Stomach smooth muscle (tissue), 2 donors: Measurements from ENCODE around the gene PIK3CD.

Experiments
- H3K27ac ChIP-seq: one replicate; pipeline ENCODE4 v1.7.0; 2013; ENCODE audit warnings: mild to moderate bottlenecking, low read length, inconsistent platforms
- H3K27me3 ChIP-seq, 2 donors: one replicate each; pipeline ENCODE4 v1.7.0; 2013; ENCODE audit warnings: low read length in 2 of 2; ENCODE audit not compliant: insufficient read depth in 2 of 2, control insufficient read depth in 1 of 2
- H3K36me3 ChIP-seq, 2 donors: one replicate each; pipeline ENCODE4 v1.7.0; 2013; ENCODE audit warnings: low read length in 2 of 2; ENCODE audit not compliant: control insufficient read depth in 2 of 2, insufficient read depth in 2 of 2
- H3K4me1 ChIP-seq: one replicate; pipeline ENCODE4 v1.7.0; 2013; ENCODE audit warnings: low read length; ENCODE audit not compliant: control insufficient read depth, insufficient read depth
- H3K4me3 ChIP-seq, 2 donors: one replicate each; pipeline ENCODE4 v1.7.0; 2013; ENCODE audit warnings: low read length in 2 of 2
- H3K9ac ChIP-seq, 2 donors: one replicate each; pipeline ENCODE4 v1.7.0; 2013; ENCODE audit warnings: low read length in 2 of 2, mild to moderate bottlenecking in 1 of 2
- H3K9me3 ChIP-seq, 2 donors: one replicate each; pipeline ENCODE4 v1.7.0; 2013; ENCODE audit warnings: low read length in 2 of 2; ENCODE audit not compliant: control insufficient read depth in 2 of 2
- donor health status: healthy.
- donor health status: Pancreatic carcinoma.

PIK3CD gene

DNA sequence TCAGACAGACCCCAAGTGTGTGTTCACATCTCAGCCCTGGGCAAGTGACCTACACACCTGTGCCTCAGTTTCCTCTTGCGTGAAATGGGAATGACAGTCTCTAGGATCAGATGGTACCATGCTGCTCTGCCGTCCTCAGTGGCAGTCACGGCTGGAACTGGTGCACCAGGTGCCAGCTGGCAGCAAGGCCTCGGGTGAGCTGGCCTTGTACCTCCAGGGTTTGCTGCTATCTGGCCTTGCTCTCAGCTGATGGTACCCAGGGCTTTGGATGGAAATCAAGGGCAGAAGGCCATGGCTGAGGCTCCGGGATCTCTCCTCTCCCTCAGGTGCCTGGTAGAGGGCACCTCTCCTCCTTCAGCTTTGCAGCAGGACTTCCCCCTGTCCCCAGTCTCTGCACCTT, 41.5 kb upstream of the PIK3CD start:
- Histone ChIP-seq H3K27ac (no peak overlapping the region), H3K9ac (no peak overlapping the region), H3K4me1 (no peaks in the 10 kb centered on the region), H3K4me3 (no peak overlapping the region), H3K36me3 (peaks cover 10 to 18% of the 10 kb centered on the region in 2 donors), H3K9me3 (no peaks in the 10 kb centered on the region), H3K27me3 (no peaks in the 10 kb centered on the region)

GRCh38 chr1:9610548-9610947, 41.0 kb upstream of the PIK3CD start:
- Histone ChIP-seq H3K4me3 (no peak overlapping the region), H3K9ac (no peak overlapping the region), H3K9me3 (no peaks in the 10 kb centered on the region), H3K27me3 (no peaks in the 10 kb centered on the region), H3K27ac (no peak overlapping the region), H3K36me3 (peaks cover 10 to 18% of the 10 kb centered on the region in 2 donors), H3K4me1 (no peaks in the 10 kb centered on the region)

GRCh38 chr1:9611716-9612115, 39.8 kb upstream of the PIK3CD start:
- Histone ChIP-seq H3K36me3 (peaks cover 10 to 18% of the 10 kb centered on the region in 2 donors), H3K4me3 (no peak overlapping the region), H3K27ac (no peak overlapping the region), H3K9me3 (no peaks in the 10 kb centered on the region), H3K27me3 (no peaks in the 10 kb centered on the region), H3K9ac (no peak overlapping the region), H3K4me1 (no peaks in the 10 kb centered on the region)

DNA sequence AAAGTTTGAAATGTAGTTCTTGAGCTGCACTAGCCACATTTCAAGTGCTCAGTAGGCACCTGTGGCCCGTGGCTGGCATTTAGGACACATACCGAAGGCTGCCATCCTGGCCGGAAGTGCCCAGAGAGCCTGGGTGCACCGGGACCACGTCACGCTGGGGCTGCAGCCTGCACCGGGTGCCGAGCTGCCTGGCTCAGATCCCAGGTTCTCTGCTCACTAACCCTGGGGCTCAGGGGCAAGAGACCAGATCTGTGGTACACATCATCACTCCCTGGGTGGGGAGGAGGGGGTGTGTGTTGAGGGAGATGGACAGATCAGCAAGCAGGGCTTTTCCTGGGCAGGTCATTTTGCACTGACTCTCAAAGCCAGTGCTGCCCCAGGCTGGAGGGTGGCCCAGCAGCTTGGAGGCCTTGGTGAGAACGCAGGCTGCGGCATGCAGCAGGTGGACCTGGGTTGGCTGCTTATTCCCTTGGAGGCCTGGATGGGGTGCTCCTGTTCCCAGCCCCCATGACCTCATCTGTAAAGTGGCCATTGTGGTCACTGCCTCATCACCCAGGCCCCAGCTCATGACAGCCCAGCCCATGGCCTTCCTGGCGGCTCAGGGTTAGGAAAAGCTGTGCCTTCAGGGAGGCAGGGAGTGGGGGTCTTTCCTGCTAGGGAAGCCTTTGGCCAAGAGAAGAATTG, 39.2 kb upstream of the PIK3CD start:
- no peak overlapping the region for H3K4me3 ChIP-seq
- no peaks in the 10 kb centered on the region for H3K4me1 ChIP-seq
- no peaks in the 10 kb centered on the region for H3K27me3 ChIP-seq
- no peak overlapping the region for H3K9ac ChIP-seq
- H3K36me3 ChIP-seq = peaks cover 10 to 18% of the 10 kb centered on the region in 2 donors
- no peak overlapping the region for H3K27ac ChIP-seq
- H3K9me3 ChIP-seq = no peaks in the 10 kb centered on the region

DNA sequence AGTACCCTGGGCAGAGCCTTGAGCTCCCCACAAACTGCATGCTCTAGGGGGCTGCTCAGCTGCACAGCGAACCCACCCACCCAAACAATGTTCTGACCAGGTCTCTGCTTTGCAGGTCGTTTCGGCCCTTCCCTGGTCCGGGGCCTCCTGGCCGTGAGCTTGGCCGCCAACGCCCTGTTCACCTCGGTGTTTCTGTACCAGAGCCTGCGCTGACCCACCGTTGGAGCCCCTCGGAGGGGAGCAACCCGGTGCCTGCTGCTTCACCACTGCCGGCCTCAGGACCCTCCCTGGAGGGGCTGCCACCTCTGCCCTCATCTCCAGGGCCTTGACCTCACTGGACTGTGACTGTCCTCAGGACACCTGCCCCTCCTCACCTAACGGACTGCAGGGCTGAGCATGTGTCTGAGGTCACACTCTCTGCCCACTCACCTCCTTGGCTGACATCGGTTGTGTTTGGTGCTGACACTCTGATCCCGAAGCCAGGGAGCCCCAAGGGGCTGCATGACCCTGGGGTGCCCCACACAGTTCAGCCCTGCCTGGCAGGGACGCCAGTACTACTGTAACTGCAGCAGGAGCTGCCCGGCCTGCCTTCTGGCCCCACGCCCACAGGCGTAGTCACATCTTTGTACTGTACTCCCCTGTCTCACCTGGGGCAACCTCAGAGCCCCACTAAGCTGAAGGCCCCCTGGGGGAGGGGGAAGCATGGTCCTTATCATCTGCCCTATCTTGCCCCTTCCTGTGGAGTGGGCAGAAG, 38.5 kb upstream of the PIK3CD start:
- Histone ChIP-seq H3K36me3 (peaks cover 10 to 16% of the 10 kb centered on the region in 2 donors), H3K4me3 (no peak overlapping the region), H3K9me3 (no peaks in the 10 kb centered on the region), H3K27ac (no peak overlapping the region), H3K9ac (no peak overlapping the region), H3K4me1 (no peaks in the 10 kb centered on the region), H3K27me3 (peaks cover 0 to 3% of the 10 kb centered on the region in 2 donors)

DNA sequence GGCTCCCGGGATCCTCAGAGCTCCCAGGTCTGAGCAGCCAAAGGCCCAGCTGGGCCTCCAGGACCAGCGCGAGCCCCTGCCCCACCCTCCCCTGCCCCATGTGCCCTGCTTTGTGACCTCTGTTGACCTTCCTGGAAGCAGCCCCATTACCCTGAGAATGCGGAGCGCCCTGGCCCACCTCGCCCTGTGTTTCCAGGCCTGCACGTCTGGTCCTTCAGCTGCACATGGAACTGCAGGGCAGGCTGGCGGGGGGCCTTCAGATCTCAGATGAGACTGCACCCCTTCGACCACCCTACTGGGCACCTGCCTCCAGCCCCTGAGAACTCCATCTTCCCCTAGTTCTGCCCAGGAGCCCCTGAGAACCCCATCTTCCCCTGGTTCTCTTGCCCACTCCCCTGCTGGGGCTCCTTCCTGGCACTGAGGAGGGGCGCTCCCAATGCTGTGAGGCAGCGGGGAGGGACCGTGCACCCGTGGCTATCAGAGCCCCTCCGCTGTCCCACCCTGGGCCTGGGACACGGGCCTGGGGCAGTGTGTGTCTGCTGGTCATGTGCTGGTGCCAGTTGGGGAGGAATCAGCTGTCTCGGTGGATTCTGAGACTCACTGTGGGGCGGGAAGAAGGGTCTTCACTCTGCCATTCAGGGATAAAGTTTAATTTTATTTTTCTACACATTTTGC, 37.8 kb upstream of the PIK3CD start:
- H3K9ac ChIP-seq = no peak overlapping the region
- H3K27me3 ChIP-seq = peaks cover 2 to 3% of the 10 kb centered on the region in 2 donors
- no peaks in the 10 kb centered on the region for H3K9me3 ChIP-seq
- H3K4me3 ChIP-seq = no peak overlapping the region
- H3K36me3 ChIP-seq = peaks cover 10 to 16% of the 10 kb centered on the region in 2 donors
- H3K4me1 ChIP-seq = no peaks in the 10 kb centered on the region
- H3K27ac ChIP-seq = no peak overlapping the region

DNA sequence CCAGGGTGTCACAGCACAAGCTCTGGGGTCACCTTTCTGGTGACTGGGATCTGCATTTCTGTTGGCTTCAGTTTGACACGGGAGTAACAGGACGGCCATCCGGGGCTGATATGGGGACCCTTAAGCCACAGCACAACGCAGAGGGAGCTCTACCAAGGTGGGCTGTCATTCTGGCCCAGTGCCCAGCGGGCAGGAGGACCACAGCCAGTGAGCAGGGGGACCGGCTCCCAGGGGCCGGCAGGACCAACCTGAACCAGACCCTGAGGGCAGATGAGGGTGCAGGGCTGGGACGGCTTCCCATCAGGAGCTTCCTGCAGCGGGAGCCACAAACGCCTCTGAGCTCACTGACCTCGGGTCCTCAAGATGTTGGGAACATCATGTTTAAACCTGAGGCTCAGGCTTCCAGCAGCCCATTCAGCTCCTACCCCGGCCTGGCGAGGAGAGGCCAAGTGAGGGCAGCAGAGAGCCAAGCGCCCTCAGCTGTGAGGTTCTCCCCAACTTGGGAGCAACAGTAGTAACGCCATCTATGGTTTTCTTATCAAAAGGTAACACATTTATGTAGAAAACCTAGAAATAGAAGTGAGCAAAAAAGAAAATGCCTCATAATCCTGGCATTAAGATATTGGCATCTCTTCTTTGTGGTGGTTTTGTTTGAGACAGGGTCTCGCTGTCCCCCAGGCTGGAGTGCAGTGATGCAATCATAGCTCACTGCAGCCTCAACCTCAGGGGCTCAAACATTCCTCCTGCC, 36.0 kb upstream of the PIK3CD start:
- H3K27ac ChIP-seq = no peak overlapping the region
- peaks cover 0 to 6% of the 10 kb centered on the region in 2 donors for H3K36me3 ChIP-seq
- no peak overlapping the region for H3K9ac ChIP-seq
- H3K9me3 ChIP-seq = no peaks in the 10 kb centered on the region
- H3K4me1 ChIP-seq = no peaks in the 10 kb centered on the region
- peaks cover 5 to 8% of the 10 kb centered on the region in 2 donors for H3K27me3 ChIP-seq
- H3K4me3 ChIP-seq = no peak overlapping the region

- H3K27me3 ChIP-seq = peaks cover 5 to 8% of the 10 kb centered on the region in 2 donors
- no peak overlapping the region for H3K27ac ChIP-seq
- H3K4me1 ChIP-seq = no peaks in the 10 kb centered on the region
- no peak overlapping the region for H3K4me3 ChIP-seq
- no peaks in the 10 kb centered on the region for H3K36me3 ChIP-seq
- no peaks in the 10 kb centered on the region for H3K9me3 ChIP-seq
- H3K9ac ChIP-seq = no peak overlapping the region
These were observed 32.4 kb upstream of the PIK3CD start for GRCh38 chr1:9618909-9619679.

GRCh38 chr1:9621032-9621431, 30.5 kb upstream of the PIK3CD start:
- no peaks in the 10 kb centered on the region for H3K9me3 ChIP-seq
- no peaks in the 10 kb centered on the region for H3K4me1 ChIP-seq
- no peaks in the 10 kb centered on the region for H3K36me3 ChIP-seq
- H3K27me3 ChIP-seq = peaks cover 8 to 15% of the 10 kb centered on the region in 2 donors
- no peak overlapping the region for H3K27ac ChIP-seq
- H3K4me3 ChIP-seq = no peak overlapping the region
- no peak overlapping the region for H3K9ac ChIP-seq

DNA sequence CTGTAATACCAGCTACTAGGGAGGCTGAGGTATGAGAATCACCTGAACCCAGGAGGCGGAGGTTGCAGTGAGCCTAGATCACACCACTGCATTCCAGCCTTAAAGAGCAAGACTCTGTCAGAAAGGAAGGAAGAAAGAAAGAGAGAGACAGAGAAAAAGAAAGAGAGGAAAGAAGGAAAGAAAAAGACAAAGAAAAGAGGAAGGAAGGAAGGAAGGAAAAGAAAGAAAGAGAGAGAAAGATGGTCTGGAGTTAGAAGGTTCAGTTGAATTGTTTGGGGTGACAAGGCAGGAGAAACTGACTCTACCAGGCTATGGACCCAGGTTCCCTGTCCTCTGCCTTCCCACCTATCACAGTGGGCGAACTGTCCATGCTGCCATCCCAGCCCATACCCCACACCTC, 27.4 kb upstream of the PIK3CD start:
- Histone ChIP-seq H3K9ac (no peak overlapping the region), H3K4me3 (no peak overlapping the region), H3K27ac (no peak overlapping the region), H3K27me3 (peaks cover 3 to 10% of the 10 kb centered on the region in 2 donors), H3K4me1 (peaks cover 4% of the 10 kb centered on the region), H3K36me3 (no peaks in the 10 kb centered on the region), H3K9me3 (no peaks in the 10 kb centered on the region)
